Activated CD8-positive, alpha-beta memory T cell treated with anti-CD3 and anti-CD28 coated beads, Interleukin-2, amount 50 U/mL, for 48 hours (primary cell): ENCODE results near the gene GANC.
"Not testable (repeated sequence)": the region's sequence is repeated elsewhere in the genome, so short reads cannot be mapped to it uniquely, and the experiment has no call there.

Source experiments
- DNase-seq: peaks from one replicate; pipeline ENCODE4 v3.0.0-alpha.2; 2020

Gene GANC, protein sequence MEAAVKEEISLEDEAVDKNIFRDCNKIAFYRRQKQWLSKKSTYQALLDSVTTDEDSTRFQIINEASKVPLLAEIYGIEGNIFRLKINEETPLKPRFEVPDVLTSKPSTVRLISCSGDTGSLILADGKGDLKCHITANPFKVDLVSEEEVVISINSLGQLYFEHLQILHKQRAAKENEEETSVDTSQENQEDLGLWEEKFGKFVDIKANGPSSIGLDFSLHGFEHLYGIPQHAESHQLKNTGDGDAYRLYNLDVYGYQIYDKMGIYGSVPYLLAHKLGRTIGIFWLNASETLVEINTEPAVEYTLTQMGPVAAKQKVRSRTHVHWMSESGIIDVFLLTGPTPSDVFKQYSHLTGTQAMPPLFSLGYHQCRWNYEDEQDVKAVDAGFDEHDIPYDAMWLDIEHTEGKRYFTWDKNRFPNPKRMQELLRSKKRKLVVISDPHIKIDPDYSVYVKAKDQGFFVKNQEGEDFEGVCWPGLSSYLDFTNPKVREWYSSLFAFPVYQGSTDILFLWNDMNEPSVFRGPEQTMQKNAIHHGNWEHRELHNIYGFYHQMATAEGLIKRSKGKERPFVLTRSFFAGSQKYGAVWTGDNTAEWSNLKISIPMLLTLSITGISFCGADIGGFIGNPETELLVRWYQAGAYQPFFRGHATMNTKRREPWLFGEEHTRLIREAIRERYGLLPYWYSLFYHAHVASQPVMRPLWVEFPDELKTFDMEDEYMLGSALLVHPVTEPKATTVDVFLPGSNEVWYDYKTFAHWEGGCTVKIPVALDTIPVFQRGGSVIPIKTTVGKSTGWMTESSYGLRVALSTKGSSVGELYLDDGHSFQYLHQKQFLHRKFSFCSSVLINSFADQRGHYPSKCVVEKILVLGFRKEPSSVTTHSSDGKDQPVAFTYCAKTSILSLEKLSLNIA (N-terminal part only)

DNA sequence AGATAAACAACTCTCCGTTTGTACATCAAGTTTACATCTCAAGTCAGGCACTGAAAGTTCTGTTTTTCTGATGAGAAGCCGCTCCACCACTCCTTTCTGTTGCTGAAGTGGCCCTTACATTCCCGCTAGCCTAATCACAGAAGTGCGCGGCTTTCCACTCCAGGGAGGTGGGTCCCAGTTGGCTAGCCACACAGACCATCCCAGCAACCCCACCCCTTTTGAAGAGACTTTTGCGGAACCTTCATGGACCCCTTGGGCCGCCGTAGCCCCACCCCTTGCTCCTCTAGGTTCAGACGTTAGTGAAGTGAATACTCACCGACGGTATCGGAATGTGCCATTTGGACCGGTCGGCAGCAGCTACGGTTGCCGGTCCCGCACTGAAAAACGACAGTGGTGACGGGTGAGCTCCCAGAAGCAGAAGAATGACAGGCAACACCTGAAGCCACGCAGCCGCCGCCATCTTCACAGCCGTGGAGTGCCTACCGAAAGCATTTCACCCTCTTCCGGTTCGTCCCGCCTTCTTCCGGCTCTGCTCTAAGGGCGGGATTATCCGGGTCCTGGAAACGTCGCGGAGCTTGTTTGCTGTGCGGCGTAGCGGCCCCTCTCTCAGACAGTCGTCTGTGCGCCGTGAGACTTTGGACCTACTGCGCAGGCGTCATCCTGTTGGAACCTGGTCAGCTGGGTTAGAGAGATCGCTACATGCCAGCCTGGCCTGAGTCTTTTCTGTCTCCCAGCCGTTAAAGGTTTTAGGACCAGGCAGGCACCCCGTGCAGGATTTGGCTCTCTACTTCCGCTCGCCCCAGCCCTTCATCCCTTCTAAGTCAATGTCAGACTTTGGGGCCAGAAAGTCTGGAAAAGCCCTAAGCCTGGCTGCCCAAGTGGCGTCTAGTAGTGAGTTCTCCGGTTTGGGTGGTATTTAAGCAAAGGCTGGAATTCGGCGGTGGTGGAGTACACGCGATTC, at the start of gene GANC, which contains the start of gene TMEM87A:
GANC (plus strand) TSS at position 263 of the 961 bp plus-strand sequence. CDS start 1,281 bp downstream, outside the sequence.
TMEM87A (minus strand) TSS at position 495 of the 961 bp plus-strand sequence; CDS start at position 460, 35 bp downstream.
- peak; percentile 94 for DNase-seq

DNA sequence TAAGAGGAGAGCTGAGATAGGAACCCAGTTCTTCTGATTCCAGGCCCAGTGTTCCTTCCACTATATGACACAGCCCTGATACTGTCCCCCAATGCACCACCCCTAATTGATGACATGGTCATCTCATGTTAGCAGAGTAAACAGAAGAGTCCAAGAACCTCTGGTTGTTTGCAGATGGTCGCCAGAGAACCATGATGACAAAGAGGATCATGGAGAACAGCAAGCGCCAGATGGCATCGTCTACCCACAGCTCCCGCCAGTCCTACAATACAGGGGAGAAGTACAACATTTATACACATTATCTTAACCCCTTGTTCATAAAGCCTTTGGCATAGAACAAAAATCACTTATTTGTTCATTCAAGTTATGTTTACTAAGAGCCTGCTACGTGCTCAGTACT, 46.4 kb upstream of the GANC start:
- no peak for DNase-seq

DNA sequence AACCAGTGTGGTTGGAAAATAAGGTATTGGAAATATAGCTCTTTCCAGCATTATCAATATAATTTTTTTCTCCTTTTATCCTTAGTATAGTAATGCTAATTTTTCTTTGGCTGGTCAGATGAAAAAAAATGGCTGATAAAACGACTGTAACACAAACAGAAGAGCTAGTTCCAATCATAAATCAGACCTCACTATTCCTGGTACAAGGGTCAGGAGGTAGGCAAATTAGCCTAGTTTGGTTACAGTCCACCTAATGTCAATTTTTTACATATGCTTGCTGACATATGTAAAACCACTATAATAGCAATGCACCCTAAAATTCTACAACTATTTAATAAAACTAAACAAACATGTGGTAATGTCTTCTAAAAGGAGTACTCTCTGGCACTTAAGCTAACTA, 45.0 kb upstream of the GANC start:
- no peak for DNase-seq

DNA sequence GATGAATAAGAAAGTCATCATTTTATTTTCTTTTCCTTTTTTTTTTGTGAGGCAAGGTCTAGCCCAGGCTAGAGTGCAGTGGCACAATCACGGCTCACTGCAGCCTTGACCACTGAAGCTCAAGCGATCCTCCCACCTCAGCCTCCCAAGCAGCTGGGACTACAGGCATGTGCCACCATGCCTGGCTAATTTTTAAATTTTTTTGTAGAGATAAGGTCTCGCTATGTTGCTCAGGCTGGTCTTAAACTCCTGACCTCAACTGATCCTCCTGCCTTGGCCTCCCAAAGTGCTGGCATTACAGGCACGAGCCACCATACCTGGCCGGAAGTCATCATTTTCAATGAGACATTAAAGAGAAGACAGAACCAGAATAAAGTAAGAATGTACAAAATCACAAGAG, 44.0 kb upstream of the GANC start:
- not testable (repeated sequence) for DNase-seq

DNA sequence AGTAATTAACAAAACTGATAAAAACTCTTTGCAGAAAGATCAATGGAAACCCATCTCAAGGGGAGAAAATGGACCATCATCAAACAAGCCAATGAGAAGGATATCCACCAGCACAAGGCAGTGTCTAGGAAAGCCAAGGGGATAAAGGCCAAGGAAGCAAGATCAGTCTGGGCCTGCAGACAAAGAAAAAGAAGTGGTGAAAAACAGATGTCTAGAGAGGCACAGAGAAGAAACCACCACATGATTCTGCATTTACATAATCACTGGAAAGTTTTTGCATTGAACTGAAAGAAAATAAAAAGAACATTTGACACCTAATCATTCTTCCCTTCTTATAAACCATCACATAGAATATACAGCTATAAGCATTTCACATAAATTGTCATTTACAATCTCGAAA, 41.9 kb upstream of the GANC start:
- no peak for DNase-seq

DNA sequence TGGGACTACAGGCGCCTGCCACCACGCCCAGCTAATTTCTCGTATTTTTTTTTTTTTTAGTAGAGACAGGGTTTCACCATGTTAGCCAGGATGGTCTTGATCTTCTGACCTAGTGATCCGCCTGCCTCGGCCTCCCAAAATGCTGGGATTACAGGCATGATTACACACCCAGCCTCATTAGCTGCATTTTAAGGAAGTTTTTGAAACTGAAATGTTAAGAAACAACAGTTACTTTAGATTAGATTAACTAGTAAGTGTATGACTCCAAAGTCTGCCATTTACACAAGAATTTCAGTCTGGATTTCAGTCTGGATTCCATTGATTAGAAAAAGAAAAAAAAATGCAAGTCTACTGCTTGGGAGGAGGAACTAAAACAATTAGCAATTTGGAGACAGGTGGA, 40.4 kb upstream of the GANC start:
- DNase-seq, result no peak

DNA sequence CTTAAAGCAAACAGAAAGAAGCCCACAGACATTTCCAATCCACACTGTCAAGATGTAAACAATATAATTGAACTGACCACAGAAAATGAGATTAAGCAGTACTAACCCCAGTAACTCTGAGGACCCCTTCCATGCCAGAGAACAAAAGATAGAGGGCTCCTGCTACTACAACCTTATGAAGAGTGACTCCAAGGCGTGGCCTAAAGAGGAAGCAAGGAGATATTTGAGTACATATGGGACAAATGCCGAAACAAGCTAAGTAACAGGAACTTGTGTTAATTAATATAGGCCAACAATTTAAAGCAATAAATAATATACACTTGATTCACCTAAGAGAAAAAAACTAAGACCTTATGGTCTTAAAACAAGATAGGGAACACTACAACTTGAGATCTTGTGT, 39.9 kb upstream of the GANC start:
- DNase-seq, result no peak

DNA sequence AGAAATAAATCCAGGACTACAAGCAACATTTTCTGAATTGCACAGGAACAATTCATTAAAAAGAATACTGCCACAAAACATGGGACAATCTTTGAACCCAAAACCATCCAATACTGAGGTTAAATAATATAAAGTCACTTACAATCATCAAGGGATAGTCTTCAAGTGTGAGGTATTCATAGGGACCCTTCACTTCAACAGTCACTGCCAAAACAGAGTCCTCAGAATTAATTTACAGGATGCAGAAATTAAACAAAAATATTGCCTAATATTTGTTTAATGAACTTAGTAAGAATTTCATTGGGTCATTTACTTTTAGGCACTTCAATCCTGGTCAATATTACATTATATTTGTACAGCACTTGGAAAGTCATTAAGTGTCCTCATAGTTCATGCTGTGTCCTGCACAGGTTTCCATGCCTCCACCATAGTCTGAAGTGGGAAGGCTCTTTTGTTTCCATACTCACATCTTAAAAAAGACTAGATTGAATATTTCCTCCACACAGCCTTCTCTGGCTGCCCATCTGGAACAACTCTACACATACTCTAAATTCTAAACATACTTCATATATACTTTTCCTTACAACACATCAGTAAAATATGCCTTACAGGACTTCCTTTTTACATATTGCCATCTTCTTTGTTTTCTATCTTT, 33.3 kb upstream of the GANC start:
- DNase-seq, result no peak

DNA sequence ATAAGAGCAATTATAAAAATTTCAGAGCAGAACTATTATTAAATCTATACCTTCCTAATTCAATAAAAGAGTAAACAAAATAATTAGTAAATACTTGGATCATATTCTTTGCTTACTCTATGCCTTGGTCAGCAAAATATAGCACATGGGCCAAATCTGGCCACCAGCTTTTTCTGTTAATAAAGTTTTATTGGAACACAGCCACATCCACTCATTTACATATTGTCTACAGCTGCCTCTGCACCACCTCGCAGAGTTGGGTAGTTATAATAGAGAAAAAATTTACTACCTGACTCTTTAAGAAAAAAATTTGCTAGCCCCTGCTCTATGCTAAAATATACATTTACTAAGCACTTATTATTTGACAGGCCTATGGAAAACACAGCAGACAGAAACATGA, 32.2 kb upstream of the GANC start:
- no peak for DNase-seq

DNA sequence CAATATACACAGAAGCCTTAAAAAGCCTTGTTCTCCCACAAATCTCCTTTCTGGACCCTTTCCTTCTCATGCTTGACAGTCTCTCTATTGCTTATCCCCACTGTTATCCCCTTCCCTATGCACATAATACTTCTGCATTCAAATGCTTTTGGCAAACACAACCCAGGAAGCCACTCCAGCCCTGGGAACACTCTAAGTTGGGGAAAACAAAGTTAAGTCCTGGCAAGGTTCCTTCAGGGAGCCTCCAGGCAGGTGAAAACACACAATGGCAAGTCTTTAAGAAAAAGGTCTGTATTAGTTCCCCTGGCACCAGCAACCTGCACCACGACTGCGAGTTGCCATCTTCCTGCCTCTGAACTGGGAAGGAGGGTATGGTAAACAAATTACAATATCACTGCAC, 19.7 kb upstream of the GANC start:
- no peak for DNase-seq

DNA sequence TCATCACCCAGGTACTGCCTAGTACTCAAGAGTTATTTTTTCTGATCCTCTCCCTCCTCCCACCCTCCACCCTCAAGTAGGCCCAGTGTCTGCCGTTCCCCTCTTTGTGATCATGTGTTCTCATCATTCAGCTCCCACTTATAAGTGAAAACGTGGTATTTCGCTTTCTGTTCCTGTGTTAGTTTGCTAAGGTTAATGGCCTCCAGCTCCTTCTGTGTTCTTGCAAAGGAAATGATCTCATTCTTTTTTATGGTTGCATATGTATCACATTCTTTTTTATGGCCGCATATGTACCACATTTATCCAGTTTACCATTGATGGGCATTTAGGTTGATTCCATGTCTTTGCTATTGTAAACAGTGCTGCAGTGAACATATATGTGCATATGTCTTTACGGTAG, 8.2 kb upstream of the GANC start:
- DNase-seq, result no peak

DNA sequence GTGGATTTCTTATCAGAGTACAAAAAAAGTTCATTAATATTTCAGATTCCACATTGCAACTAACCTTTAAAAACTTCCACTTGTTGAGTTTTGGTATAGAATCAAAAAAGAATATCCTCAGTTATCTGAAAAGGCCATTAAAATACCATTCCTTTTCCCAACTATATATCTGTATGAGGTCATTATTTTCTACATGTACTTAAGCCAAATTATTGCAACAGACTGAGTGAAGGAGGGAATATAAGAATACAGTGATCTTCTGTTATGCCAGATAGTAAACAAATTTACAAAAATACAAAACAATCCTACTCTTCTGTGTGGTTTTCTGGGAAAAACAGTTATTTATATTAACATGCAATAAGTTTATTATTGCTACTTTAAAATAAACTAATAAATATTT, 5.7 kb upstream of the GANC start:
- DNase-seq, result no peak

DNA sequence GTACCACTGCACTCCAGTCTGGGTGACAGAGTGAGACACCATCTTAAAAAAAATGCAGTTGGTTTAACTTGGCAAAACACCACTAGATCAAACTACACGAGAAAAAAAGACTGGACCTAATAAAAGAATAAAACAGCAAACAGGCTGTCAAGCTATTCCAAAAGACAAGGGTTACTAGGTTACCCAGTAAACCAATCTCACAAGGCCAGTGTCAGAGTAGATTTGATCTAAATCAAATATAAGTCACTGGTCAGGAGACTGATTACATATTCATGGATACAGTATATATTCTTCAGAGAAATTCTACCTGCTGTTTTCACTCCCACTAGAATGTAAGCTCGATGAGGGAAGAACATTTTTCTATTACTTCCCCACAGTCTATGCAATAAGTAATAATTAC, 2.5 kb upstream of the GANC start:
- no peak for DNase-seq

DNA sequence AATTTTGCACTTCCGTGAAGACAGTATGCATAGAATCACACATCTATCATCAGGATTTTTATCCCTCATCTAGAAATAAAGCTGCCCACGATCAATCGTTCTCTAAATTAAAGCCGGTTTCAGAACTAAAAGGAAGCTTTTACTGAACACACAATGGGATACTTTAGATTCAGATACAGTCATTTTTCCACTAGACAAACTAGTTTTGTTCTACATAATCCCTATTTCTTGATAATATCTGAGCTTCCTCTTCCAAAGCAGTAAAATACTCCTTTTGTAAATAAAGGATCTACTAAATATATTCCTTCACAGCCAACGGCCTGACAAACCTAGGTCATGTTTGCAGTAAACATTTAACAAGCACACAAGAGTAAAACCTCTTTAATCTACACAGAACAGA, 2.0 kb upstream of the GANC start:
- no peak for DNase-seq

DNA sequence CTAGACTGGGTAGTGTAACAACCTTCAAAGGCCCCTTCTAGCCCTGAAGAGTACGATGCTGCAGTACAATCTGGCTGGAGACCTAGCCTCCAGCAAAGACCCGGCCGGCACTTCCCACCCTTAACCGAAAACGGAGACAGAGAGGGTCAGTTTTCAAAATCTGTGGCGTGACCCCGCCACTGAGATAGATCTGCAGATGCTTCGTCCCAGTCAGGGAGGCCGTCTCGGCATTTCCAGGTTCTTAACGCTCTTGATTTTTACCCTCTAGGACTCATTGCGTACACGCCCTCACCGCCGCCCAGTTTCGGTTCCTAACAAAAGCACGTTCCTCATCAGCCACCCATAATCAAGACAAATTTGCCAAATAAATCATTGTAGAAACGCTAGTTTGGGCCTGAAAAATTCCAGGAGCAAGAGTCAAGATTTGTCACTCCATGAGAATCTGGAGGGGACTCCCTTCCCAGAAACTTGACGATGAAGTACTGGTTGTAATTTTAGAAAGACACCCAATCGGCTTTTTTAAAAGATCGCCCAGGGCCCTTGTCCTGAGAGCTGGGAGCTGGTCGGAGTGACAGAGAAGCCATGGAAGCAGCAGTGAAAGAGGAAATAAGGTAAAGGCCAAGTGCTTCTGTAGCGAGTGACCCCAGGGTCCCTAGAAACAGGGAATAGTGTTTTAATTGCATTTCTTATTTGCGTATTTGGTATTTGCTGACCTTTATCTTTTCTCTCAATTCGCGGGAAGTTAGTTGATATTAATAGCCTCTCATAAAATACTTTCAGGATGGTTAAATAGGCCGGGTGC, 1.1 kb downstream of the GANC start:
- DNase-seq, result peak; percentile 78

DNA sequence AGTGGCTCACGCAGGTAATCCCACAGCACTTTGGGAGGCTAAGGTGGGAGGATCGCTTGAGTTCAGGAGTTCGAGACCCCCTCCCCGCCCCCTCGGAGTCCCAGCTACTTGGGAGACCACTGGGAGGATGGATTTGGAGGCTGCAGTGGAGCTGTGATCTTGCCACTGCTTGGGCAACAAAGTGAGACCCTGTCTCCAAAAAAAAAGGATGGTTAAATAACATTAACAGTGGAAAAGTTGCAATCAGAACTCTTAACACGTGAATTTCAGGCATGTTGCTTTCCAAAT, 1.6 kb downstream of the GANC start:
- DNase-seq, result no peak

DNA sequence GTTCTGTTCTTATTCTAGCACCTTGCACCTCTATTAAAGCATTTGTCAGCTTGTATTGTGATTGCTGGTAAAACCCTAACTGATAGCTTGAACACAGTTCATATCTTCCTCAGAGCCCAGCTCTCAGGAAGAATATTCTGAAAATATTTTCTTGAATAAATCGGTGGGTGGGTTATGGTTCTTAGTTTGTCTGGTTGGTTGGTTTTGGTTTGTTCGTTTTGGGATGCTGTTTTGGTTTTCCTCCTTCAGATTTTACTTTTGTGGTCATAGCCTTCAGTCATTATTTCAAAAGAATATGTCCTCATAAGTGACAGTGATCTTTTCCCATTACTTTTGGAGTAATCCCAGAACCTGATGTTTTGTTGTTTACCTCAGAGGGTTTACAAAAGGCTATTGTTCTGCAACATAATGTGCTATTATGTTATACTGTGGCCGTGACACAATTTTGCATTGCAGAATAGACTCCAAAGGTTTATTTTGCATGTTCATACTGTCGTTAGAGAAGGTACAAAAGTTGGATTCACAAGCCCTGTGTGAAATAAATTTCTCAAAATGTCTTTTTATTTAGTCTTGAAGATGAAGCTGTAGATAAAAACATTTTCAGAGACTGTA, 2.9 kb downstream of the GANC start:
- no peak for DNase-seq

DNA sequence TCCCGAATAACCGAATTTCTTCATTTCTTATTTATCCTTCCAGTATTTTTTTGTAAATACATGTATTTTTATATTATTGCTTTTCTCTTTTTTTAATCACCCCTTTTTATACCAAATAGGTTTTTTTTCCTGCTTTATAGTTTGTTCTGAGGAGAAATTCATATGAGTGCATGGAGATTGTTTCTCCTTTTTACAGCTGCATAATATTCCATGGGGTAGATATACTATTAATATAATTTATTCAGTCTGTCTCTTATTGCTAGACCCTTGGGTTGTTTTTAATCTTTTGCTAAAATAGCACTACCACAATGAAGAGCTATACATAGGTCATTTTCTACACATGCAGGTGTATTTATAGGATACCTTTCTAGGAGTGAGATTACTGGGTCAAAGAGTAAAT, 3.8 kb downstream of the GANC start:
- DNase-seq, result no peak

DNA sequence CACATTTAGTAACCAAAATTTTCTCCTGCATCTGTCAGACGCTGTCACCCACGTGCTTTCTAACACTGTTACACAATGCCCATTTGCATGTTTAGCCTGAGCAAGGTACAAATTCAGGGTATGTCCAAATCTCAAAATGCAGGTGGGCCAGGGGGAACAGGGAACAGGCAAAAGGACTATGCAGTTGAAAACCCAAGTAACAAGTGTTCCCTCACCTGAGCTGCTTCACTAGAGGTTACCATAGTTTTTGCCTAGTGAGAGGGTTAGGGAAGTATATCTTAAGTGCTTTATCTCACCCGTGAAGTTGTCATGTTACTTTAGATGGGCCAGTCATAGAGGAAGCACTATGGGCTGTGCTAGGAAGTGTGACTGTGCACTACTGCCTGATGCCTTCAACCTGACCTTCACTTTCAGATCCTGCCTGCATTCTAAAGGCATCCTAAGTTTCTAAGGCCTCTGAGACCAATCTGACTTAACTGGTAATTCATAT, 6.3 kb downstream of the GANC start:
- DNase-seq, result no peak

DNA sequence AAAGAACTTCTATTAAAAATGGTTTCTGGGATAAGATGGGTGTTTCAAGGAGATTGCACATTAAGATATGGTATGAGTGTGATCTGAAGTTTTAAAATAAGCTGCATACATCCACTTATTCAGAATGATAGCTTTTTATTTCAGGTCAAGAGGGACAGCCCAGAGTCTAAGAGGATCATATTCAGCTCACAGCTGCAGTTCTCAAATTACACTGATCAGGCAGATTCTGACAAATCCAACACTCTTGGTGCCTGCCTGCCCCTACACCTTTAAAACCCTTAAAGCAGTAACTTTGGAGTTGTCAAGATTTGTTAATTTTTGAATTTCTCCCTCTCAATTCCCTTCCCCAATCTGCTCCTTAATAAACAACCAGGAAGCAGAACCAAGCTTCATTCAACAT, 9.3 kb downstream of the GANC start:
- DNase-seq, result no peak

DNA sequence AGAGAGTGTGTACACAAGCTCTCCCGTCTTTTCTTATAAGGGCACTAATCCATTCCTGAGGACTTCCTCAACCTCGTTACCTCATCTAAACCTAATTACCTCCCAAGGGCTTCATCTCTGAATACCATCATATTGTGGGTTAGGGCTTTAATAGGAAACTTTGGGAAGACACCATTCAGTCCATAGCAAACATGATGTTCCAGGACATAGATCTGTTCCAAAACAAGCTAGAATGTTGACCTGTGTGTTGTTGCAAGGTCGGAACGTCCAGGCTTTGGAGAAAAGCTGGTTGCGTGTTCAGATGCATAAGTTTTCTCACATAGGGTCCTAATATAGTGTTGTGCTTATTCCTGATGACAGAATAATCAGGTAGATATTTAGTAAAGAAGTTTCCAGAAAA, 9.9 kb downstream of the GANC start:
- DNase-seq, result no peak
